Epithelial cell of esophagus (primary cell): ENCODE data around the gene TJP3.
"Not testable (repeated sequence)": the region's sequence is repeated elsewhere in the genome, so short reads cannot be mapped to it uniquely, and the experiment has no call there.

Source experiments
- DNase-seq: peaks from one replicate; pipeline ENCODE4 v3.0.0; 2010; ENCODE audit warnings: low read depth
- H3K4me3 ChIP-seq: 2 replicates; pipeline ENCODE4 v1.5.1; 2011; ENCODE audit warnings: mild to moderate bottlenecking, low read length, control low read depth
- CTCF ChIP-seq: IDR thresholded peaks from 2 replicates; pipeline ENCODE4 v1.5.1; 2011; ENCODE audit warnings: low read depth, mild to moderate bottlenecking, low read length, control low read depth, inconsistent platforms; ENCODE audit not compliant: insufficient read depth; ENCODE audit errors: missing control alignments

Gene TJP3

GRCh38 chr19:3760871-3761361 is 52.7 kb downstream of the TJP3 start:
- H3K4me3 ChIP-seq: peak overlapping the region; percentile 96
- DNase-seq: peak; percentile 16
- no peak for TF ChIP-seq CTCF

GRCh38 chr19:3761382-3762129 is 53.4 kb downstream of the TJP3 start, which contains the start of gene APBA3:
Gene APBA3, minus strand, starts transcription at chr19:3761692. Its CDS starts 1,428 bp downstream, at chr19:3760264.
- TF ChIP-seq CTCF: peak; percentile 71
- DNase-seq: peak; percentile 89
- peak within 1 kb of the TSS; percentile 96 for H3K4me3 ChIP-seq

GRCh38 chr19:3762130-3762473 is 53.9 kb downstream of the TJP3 start:
- H3K4me3 ChIP-seq: no peak overlapping the region
- TF ChIP-seq CTCF: no peak
- DNase-seq: no peak

- H3K4me3 ChIP-seq: peak within 1 kb of the TSS; percentile 96
- DNase-seq: peak; percentile 99
- no peak for TF ChIP-seq CTCF
Observed at GRCh38 chr19:3762501-3763459, 54.6 kb downstream of the TJP3 start, which contains the start of gene MRPL54. Gene MRPL54, plus strand, starts transcription at chr19:3762682. Its CDS starts 19 bp downstream, at chr19:3762701.

GRCh38 chr19:3765121-3765520 is 56.9 kb downstream of the TJP3 start:
- no peak for DNase-seq

GRCh38 chr19:3765757-3766156 is 57.6 kb downstream of the TJP3 start:
- DNase-seq, H3K4me3 ChIP-seq: not testable (repeated sequence)

More at GRCh38 chr19:3765121-3765520, 56.9 kb downstream of the TJP3 start:
- TF ChIP-seq CTCF: no peak
- no peak overlapping the region for H3K4me3 ChIP-seq

GRCh38 chr19:3766520-3766919 is 58.3 kb downstream of the TJP3 start:
- DNase-seq: no peak
- no peak for TF ChIP-seq CTCF
- no peak overlapping the region for H3K4me3 ChIP-seq
